SK-N-SH (cell line): Measurements from ENCODE around the gene TSPYL4. TPM values are rescaled to one million over a fixed set of nuclear protein-coding genes. Genes with fewer than 3 reads are reported as not detected.
A peak's percentile ranks its signal among the peaks of the same experiment; 100 is the strongest.

Experiments
- CTCF ChIA-PET: fragments of 300-600, 350-600 bp; formaldehyde crosslinking; extraction: SDS; loops from one replicate; lab custom pipeline; 2021; lab: Yijun Ruan, JAX
- POLR2A ChIA-PET: fragments of 350-600 bp; sonication (Branson Sonifier 250); formaldehyde crosslinking; extraction: SDS; loops from one replicate; lab custom pipeline; 2020; ENCODE audit warnings: antibody characterized with exemption, inconsistent platforms; lab: Yijun Ruan, JAX
- DNase-seq: peaks from one replicate; pipeline ENCODE4 v3.0.0; 2012
- H2AFZ ChIP-seq: fragments of 200-600 bp; sonication (generic); 2 replicates; pipeline ENCODE4 v1.8.1; 2016; ENCODE audit warnings: antibody characterized with exemption, mild to moderate bottlenecking, low read depth
- H3F3A ChIP-seq: fragments of 200-600 bp; sonication (generic); replicated peaks from 2 replicates; pipeline ENCODE3; 2016; ENCODE audit warnings: antibody characterized with exemption, mild to moderate bottlenecking; ENCODE audit not compliant: insufficient read depth
- H3K27ac ChIP-seq, 2 experiments: fragments of 200-500 bp in 1 of 2; fragments of 200-600 bp in 1 of 2; sonication (Bioruptor generic) in 1 of 2; sonication (generic), shearing (Covaris generic) in 1 of 2; 2 replicates each; pipeline versions ENCODE4 v1.5.1 to v1.6.1; 2014 to 2016; ENCODE audit warnings: low read depth in 2 of 2, inconsistent platforms in 1 of 2, low read length in 1 of 2, mild to moderate bottlenecking in 1 of 2, mixed read lengths in 1 of 2
- H3K27me3 ChIP-seq: fragments of 200-600 bp; sonication (generic), shearing (Covaris generic); 2 replicates; pipeline ENCODE4 v1.6.1; 2016; ENCODE audit warnings: mixed run types; ENCODE audit not compliant: insufficient read depth
- H3K36me3 ChIP-seq, 2 experiments: fragments of 200-500 bp in 1 of 2; fragments of 200-600 bp in 1 of 2; sonication (Bioruptor generic) in 1 of 2; sonication (generic) in 1 of 2; replicated peaks in 1 of 2; 2 replicates each; pipeline versions ENCODE3 to v1.5.1; 2014 to 2016; ENCODE audit warnings: low read length in 1 of 2, mild to moderate bottlenecking in 1 of 2; ENCODE audit not compliant: insufficient read depth in 2 of 2, control insufficient read depth in 1 of 2
- H3K4me1 ChIP-seq, 2 experiments: fragments of 200-500 bp in 1 of 2; fragments of 200-600 bp in 1 of 2; sonication (Bioruptor generic) in 1 of 2; sonication (generic), shearing (Covaris generic) in 1 of 2; 2 replicates each; pipeline versions ENCODE4 v1.5.1 to v1.6.1; 2014 to 2016; ENCODE audit warnings: low read depth in 1 of 2, low read length in 1 of 2, mixed run types in 1 of 2; ENCODE audit not compliant: insufficient read depth in 2 of 2, control insufficient read depth in 1 of 2
- H3K4me2 ChIP-seq: fragments of 200-600 bp; sonication (generic), shearing (Covaris generic); 2 replicates; pipeline ENCODE4 v1.6.1; 2017; ENCODE audit warnings: mixed run types
- H3K4me3 ChIP-seq, 2 experiments: fragments of 200-500 bp in 1 of 2; fragments of 200-600 bp in 1 of 2; sonication (Bioruptor generic) in 1 of 2; sonication (generic), shearing (Covaris generic) in 1 of 2; 2 replicates each; pipeline versions ENCODE4 v1.5.1 to v1.8.1; 2014 to 2016; ENCODE audit warnings: low read depth in 2 of 2, inconsistent platforms in 1 of 2, low read length in 1 of 2, mild to moderate bottlenecking in 1 of 2, mixed read lengths in 1 of 2, moderate library complexity in 1 of 2
- H3K79me2 ChIP-seq: fragments of 200-600 bp; sonication (generic); 2 replicates; pipeline ENCODE4 v1.8.1; 2017; ENCODE audit warnings: mild to moderate bottlenecking; ENCODE audit not compliant: insufficient read depth
- H3K9ac ChIP-seq: fragments of 200-600 bp; sonication (generic); 2 replicates; pipeline ENCODE4 v1.6.1; 2017; ENCODE audit warnings: mixed run types
- H3K9me2 ChIP-seq: fragments of 200-600 bp; sonication (generic); 2 replicates; pipeline ENCODE4 v1.6.1; 2017; ENCODE audit warnings: mixed run types
- H3K9me3 ChIP-seq: fragments of 200-600 bp; sonication (generic); 2 replicates; pipeline ENCODE4 v1.6.1; 2017; ENCODE audit warnings: mixed run types, mild to moderate bottlenecking, moderate library complexity
- H4K20me1 ChIP-seq: fragments of 200-600 bp; sonication (generic); 2 replicates; pipeline ENCODE4 v1.6.1; 2017; ENCODE audit warnings: mild to moderate bottlenecking, mixed run types; ENCODE audit not compliant: insufficient read depth
- FOXJ3 ChIP-seq: sonication (generic); formaldehyde crosslinking; IDR thresholded peaks from 2 replicates; pipeline ENCODE4 v1.5.1; 2020; ENCODE audit warnings: mild to moderate bottlenecking, missing genetic modification reagents
- GATA2 ChIP-seq: sonication (generic); formaldehyde crosslinking; IDR thresholded peaks from 2 replicates; pipeline ENCODE4 v1.5.0; 2020; ENCODE audit warnings: mild to moderate bottlenecking, missing genetic modification reagents
- MEF2A ChIP-seq: IDR thresholded peaks from 2 replicates; pipeline ENCODE4 v1.4.0; 2012; ENCODE audit warnings: low read depth, borderline replicate concordance
- MXI1 ChIP-seq: IDR thresholded peaks from 2 replicates; pipeline ENCODE4 v1.6.1; 2012; ENCODE audit warnings: mild to moderate bottlenecking, low read depth, low read length, improper control_type of control experiment
- POLR2AphosphoS5 ChIP-seq: IDR thresholded peaks from 2 replicates; pipeline ENCODE4 v1.6.1; 2012; ENCODE audit warnings: low read depth, low read length
- RCOR1 ChIP-seq: fragments of 150-350 bp; IDR thresholded peaks from 2 replicates; pipeline ENCODE4 v1.6.1; 2017; ENCODE audit warnings: antibody characterized with exemption, low read length
- RFX5 ChIP-seq: IDR thresholded peaks from 2 replicates; pipeline ENCODE4 v1.6.1; 2012; ENCODE audit warnings: mild to moderate bottlenecking, improper control_type of control experiment, low read length
- SIN3A ChIP-seq: IDR thresholded peaks from 2 replicates; pipeline ENCODE4 v1.6.1; 2012; ENCODE audit warnings: low read depth, mild to moderate bottlenecking, low read length, moderate library complexity, borderline replicate concordance
- SMC3 ChIP-seq: IDR thresholded peaks from 2 replicates; pipeline ENCODE4 v1.6.1; 2012; ENCODE audit warnings: low read depth, low read length, improper control_type of control experiment
- TAF1 ChIP-seq: IDR thresholded peaks from 2 replicates; pipeline ENCODE4 v1.6.1; 2012; ENCODE audit warnings: low read depth, mild to moderate bottlenecking, low read length, moderate library complexity, borderline replicate concordance
- TEAD4 ChIP-seq: IDR thresholded peaks from 2 replicates; pipeline ENCODE4 v1.4.0; 2012; ENCODE audit warnings: mild to moderate bottlenecking, borderline replicate concordance; ENCODE audit not compliant: insufficient read depth
- YY1 ChIP-seq: IDR thresholded peaks from 2 replicates; pipeline ENCODE4 v1.4.0; 2012; ENCODE audit warnings: low read depth, mild to moderate bottlenecking
- WGBS: methylation state at CpG from one replicate; pipeline ENCODE4 v1.1.6; 2017; ENCODE audit warnings: low lambda C conversion rate; 5-methylcytosine and 5-hydroxymethylcytosine counted together
- polyA plus RNA-seq, 3 experiments: library from polyadenylated mRNA; depleted of rRNA; stranded (reverse); fragments of >200 nt; gene quantifications; 2 replicates each; pipeline ENCODE4 v1.2.3, GENCODE V29; 2012
- TF ChIP-seq, protein P1 (sequence below): IDR thresholded peaks from 2 replicates; pipeline ENCODE4; 2012
- TF ChIP-seq, protein P2 (sequence below): IDR thresholded peaks from 2 replicates; pipeline ENCODE4 v1.4.0; 2012; ENCODE audit warnings: low read depth, borderline replicate concordance
- TF ChIP-seq, protein P3 (sequence below): fragments of 150-350 bp; IDR thresholded peaks from 2 replicates; pipeline ENCODE4 v1.6.1; 2016; ENCODE audit warnings: mild to moderate bottlenecking, low read depth, low read length
- TF ChIP-seq, protein P4 (sequence below): fragments of 150-350 bp; IDR thresholded peaks from 2 replicates; pipeline ENCODE4 v1.6.1; 2017; ENCODE audit warnings: antibody characterized with exemption, low read length, low read depth, borderline replicate concordance
- TF ChIP-seq, protein P5 (sequence below): IDR thresholded peaks from 2 replicates; pipeline ENCODE4 v1.4.0; 2012; ENCODE audit warnings: low read depth
- TF ChIP-seq, protein P6 (sequence below): fragments of 200-600 bp; sonication (generic); IDR thresholded peaks from 2 replicates; pipeline ENCODE4 v1.6.1; 2017; ENCODE audit warnings: antibody characterized with exemption, mild to moderate bottlenecking, moderate library complexity

The TSPYL4 gene
- polyA plus RNA-seq, 1 of the 3 experiments (the other 2 are of a cell fraction) = 29.1 TPM

DNA sequence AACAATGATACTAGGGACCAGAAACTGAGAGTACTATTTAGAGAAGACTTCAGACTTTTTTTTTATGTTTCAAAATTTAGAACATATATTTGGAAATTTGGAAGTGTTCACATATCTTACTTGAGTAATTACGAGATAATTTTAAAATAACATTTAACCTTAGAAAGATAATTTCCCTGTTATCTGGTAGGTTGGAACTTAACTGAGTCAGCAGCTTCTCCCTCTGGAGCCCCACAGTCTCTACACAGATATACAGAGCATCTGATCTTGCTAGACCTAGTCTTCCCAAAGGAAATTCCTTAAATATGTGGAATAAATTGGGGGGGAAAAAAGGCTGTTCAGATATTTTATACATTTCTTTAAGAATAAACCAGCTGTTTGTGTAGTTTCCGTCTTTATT, 48.6 kb downstream of the TSPYL4 start:
- Histone ChIP-seq H3K4me3 (no peak overlapping the region), H3K9ac (no peak overlapping the region), H3K9me2 (no peaks in the 10 kb centered on the region), H3F3A (no peaks in the 10 kb centered on the region), H3K4me1 (peaks cover 0 to 23% of the 10 kb centered on the region in 2 experiments; a peak in 2 of 4 replicates)
- ChIA-PET POLR2A (no interaction called here), CTCF (interaction anchor here (5.2 kb wide), 1 partner anchor 12 kb away, joined by 36 read pairs; no protein-coding TSS in a partner anchor)
- TF ChIP-seq, protein P1, sequence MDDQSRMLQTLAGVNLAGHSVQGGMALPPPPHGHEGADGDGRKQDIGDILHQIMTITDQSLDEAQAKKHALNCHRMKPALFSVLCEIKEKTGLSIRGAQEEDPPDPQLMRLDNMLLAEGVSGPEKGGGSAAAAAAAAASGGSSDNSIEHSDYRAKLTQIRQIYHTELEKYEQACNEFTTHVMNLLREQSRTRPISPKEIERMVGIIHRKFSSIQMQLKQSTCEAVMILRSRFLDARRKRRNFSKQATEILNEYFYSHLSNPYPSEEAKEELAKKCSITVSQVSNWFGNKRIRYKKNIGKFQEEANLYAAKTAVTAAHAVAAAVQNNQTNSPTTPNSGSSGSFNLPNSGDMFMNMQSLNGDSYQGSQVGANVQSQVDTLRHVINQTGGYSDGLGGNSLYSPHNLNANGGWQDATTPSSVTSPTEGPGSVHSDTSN = no peak
- TF ChIP-seq SMC3 (no peak), GATA2 (CRISPR knock-in tag) (no peak), FOXJ3 (CRISPR knock-in tag) (no peak), RFX5 (no peak), RCOR1 (no peak), TEAD4 (no peak), SIN3A (no peak), YY1 (no peak), TAF1 (no peak), MXI1 (no peak), POLR2AphosphoS5 (no peak), MEF2A (no peak)
- TF ChIP-seq, protein P2, sequence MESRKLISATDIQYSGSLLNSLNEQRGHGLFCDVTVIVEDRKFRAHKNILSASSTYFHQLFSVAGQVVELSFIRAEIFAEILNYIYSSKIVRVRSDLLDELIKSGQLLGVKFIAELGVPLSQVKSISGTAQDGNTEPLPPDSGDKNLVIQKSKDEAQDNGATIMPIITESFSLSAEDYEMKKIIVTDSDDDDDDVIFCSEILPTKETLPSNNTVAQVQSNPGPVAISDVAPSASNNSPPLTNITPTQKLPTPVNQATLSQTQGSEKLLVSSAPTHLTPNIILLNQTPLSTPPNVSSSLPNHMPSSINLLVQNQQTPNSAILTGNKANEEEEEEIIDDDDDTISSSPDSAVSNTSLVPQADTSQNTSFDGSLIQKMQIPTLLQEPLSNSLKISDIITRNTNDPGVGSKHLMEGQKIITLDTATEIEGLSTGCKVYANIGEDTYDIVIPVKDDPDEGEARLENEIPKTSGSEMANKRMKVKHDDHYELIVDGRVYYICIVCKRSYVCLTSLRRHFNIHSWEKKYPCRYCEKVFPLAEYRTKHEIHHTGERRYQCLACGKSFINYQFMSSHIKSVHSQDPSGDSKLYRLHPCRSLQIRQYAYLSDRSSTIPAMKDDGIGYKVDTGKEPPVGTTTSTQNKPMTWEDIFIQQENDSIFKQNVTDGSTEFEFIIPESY = no peak
- TF ChIP-seq, protein P3, sequence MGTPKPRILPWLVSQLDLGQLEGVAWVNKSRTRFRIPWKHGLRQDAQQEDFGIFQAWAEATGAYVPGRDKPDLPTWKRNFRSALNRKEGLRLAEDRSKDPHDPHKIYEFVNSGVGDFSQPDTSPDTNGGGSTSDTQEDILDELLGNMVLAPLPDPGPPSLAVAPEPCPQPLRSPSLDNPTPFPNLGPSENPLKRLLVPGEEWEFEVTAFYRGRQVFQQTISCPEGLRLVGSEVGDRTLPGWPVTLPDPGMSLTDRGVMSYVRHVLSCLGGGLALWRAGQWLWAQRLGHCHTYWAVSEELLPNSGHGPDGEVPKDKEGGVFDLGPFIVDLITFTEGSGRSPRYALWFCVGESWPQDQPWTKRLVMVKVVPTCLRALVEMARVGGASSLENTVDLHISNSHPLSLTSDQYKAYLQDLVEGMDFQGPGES = no peak
- TF ChIP-seq, protein P4, sequence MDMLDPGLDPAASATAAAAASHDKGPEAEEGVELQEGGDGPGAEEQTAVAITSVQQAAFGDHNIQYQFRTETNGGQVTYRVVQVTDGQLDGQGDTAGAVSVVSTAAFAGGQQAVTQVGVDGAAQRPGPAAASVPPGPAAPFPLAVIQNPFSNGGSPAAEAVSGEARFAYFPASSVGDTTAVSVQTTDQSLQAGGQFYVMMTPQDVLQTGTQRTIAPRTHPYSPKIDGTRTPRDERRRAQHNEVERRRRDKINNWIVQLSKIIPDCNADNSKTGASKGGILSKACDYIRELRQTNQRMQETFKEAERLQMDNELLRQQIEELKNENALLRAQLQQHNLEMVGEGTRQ = no peak
- TF ChIP-seq, protein P5, sequence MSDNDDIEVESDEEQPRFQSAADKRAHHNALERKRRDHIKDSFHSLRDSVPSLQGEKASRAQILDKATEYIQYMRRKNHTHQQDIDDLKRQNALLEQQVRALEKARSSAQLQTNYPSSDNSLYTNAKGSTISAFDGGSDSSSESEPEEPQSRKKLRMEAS = no peak
- TF ChIP-seq, protein P6, sequence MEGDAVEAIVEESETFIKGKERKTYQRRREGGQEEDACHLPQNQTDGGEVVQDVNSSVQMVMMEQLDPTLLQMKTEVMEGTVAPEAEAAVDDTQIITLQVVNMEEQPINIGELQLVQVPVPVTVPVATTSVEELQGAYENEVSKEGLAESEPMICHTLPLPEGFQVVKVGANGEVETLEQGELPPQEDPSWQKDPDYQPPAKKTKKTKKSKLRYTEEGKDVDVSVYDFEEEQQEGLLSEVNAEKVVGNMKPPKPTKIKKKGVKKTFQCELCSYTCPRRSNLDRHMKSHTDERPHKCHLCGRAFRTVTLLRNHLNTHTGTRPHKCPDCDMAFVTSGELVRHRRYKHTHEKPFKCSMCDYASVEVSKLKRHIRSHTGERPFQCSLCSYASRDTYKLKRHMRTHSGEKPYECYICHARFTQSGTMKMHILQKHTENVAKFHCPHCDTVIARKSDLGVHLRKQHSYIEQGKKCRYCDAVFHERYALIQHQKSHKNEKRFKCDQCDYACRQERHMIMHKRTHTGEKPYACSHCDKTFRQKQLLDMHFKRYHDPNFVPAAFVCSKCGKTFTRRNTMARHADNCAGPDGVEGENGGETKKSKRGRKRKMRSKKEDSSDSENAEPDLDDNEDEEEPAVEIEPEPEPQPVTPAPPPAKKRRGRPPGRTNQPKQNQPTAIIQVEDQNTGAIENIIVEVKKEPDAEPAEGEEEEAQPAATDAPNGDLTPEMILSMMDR = no peak
- TF ChIP-seq, all 33 proteins: peak for 0
- H3K36me3 ChIP-seq = no peaks in the 10 kb centered on the region
- H3K27me3 ChIP-seq = no peaks in the 10 kb centered on the region
- WGBS = 88% methylated on average over 2 of the region's 2 CpGs
- H4K20me1 ChIP-seq = no peaks in the 10 kb centered on the region
- no peak overlapping the region for H2AFZ ChIP-seq
- H3K79me2 ChIP-seq = no peaks in the 10 kb centered on the region
- H3K4me2 ChIP-seq = no peak overlapping the region
- peak overlapping the region in 1 of 2 experiments; percentile 68; a peak in 1 of 4 replicates for H3K27ac ChIP-seq
- H3K9me3 ChIP-seq = no peaks in the 10 kb centered on the region
- DNase-seq = no peak
